CD4-positive, alpha-beta T cell treated with Interleukin-15 for 4 hours (primary cell): ENCODE results near the gene SNRNP25.
"Not testable (repeated sequence)": the region's sequence is repeated elsewhere in the genome, so short reads cannot be mapped to it uniquely, and the experiment has no call there.

Source experiments
- DNase-seq: peaks from one replicate; pipeline ENCODE4 v3.0.0-alpha.2; 2020; ENCODE audit warnings: low spot score

SNRNP25 gene

GRCh38 chr16:42069-42457, 11.6 kb upstream of the SNRNP25 start:
- DNase-seq = no peak

- DNase-seq = no peak
Observed at GRCh38 chr16:42691-43090, 10.9 kb upstream of the SNRNP25 start.

GRCh38 chr16:43294-43693, 10.3 kb upstream of the SNRNP25 start:
- DNase-seq = no peak

GRCh38 chr16:44655-45054, 9.0 kb upstream of the SNRNP25 start:
- DNase-seq = no peak

- no peak for DNase-seq
Observed at GRCh38 chr16:45454-45853, 8.2 kb upstream of the SNRNP25 start.

- not testable (repeated sequence) for DNase-seq
Observed at GRCh38 chr16:46510-46909, 7.1 kb upstream of the SNRNP25 start.

- DNase-seq = no peak
Observed at GRCh38 chr16:47234-47633, 6.4 kb upstream of the SNRNP25 start.

- no peak for DNase-seq
Observed at GRCh38 chr16:50769-51591, 2.6 kb upstream of the SNRNP25 start.

GRCh38 chr16:54237-54581, 581 bp downstream of the SNRNP25 start:
- no peak for DNase-seq

GRCh38 chr16:55571-56136, 2.0 kb downstream of the SNRNP25 start:
- DNase-seq = no peak

- no peak for DNase-seq
Observed at GRCh38 chr16:56231-56927, 2.8 kb downstream of the SNRNP25 start.

- DNase-seq = no peak
Observed at GRCh38 chr16:57711-58110, 4.1 kb downstream of the SNRNP25 start.

GRCh38 chr16:58491-59439, 5.1 kb downstream of the SNRNP25 start:
- no peak for DNase-seq

GRCh38 chr16:59440-60059, 5.9 kb downstream of the SNRNP25 start:
- DNase-seq = no peak

- no peak for DNase-seq
Observed at GRCh38 chr16:60166-60565, 6.5 kb downstream of the SNRNP25 start.

- DNase-seq = no peak
Observed at GRCh38 chr16:60929-61878, 7.6 kb downstream of the SNRNP25 start.

GRCh38 chr16:61879-62281, 8.3 kb downstream of the SNRNP25 start:
- no peak for DNase-seq

GRCh38 chr16:62283-62967, 8.8 kb downstream of the SNRNP25 start:
- no peak for DNase-seq

- DNase-seq = no peak
Observed at GRCh38 chr16:62968-63391, 9.4 kb downstream of the SNRNP25 start.

GRCh38 chr16:63466-63865, 9.8 kb downstream of the SNRNP25 start:
- no peak for DNase-seq
